GM18502 (cell line): ENCODE results near the gene DNLZ.

Source experiments
- ATAC-seq: cut with Tn5 transposase; IDR thresholded peaks from one replicate; pipeline ENCODE4 v1.9.1; 2021; ENCODE audit warnings: mild to moderate bottlenecking; ENCODE audit not compliant: unreplicated experiment, poor library complexity

The DNLZ gene

GRCh38 chr9:136377341-136378169 is 14.0 kb upstream of the DNLZ start:
- ATAC-seq = no peak

GRCh38 chr9:136376457-136376856 is 12.9 kb upstream of the DNLZ start:
- ATAC-seq = no peak

GRCh38 chr9:136375096-136375495 is 11.6 kb upstream of the DNLZ start:
- ATAC-seq = no peak

- ATAC-seq = no peak
Observed at GRCh38 chr9:136374183-136374575, 10.6 kb upstream of the DNLZ start.

- ATAC-seq = no peak
Observed at GRCh38 chr9:136373300-136374182, 10.0 kb upstream of the DNLZ start, which contains the start of gene CARD9. CARD9 (minus strand) TSS chr9:136373669; CDS start chr9:136372078, 1,591 bp downstream.

- ATAC-seq = no peak
Observed at GRCh38 chr9:136372561-136373299, 9.2 kb upstream of the DNLZ start.

- no peak for ATAC-seq
Observed at GRCh38 chr9:136372006-136372405, 8.5 kb upstream of the DNLZ start.

- no peak for ATAC-seq
Observed at GRCh38 chr9:136371533-136371880, 8.0 kb upstream of the DNLZ start.

GRCh38 chr9:136370687-136371532 is 7.4 kb upstream of the DNLZ start:
- ATAC-seq = no peak

GRCh38 chr9:136370037-136370436 is 6.5 kb upstream of the DNLZ start:
- no peak for ATAC-seq

GRCh38 chr9:136368190-136368589 is 4.6 kb upstream of the DNLZ start:
- ATAC-seq = no peak

GRCh38 chr9:136367296-136368145 is 4.0 kb upstream of the DNLZ start:
- ATAC-seq = no peak

GRCh38 chr9:136366826-136367225 is 3.3 kb upstream of the DNLZ start:
- ATAC-seq = no peak

GRCh38 chr9:136365775-136366222 is 2.3 kb upstream of the DNLZ start:
- ATAC-seq = no peak

GRCh38 chr9:136364942-136365774 is 1.6 kb upstream of the DNLZ start:
- no peak for ATAC-seq

- ATAC-seq = no peak
Observed at GRCh38 chr9:136363949-136364748, 605 bp upstream of the DNLZ start.

- no peak for ATAC-seq
Observed at GRCh38 chr9:136362450-136362784, 1.1 kb downstream of the DNLZ start.
